ENCODE measurements around the gene BRSK2.

Gene BRSK2

GRCh38 chr11:1373536-1374214 is 16.1 kb upstream of the BRSK2 start:
- in situ Hi-C loops (cut with MboI; ENCODE audit: low sequenced_read_pairs), result no loop called here

GRCh38 chr11:1375161-1375954 is 14.4 kb upstream of the BRSK2 start:
- in situ Hi-C loops (cut with MboI; ENCODE audit: low sequenced_read_pairs), result no loop called here

- in situ Hi-C loops (cut with MboI; ENCODE audit: low sequenced_read_pairs), result no loop called here
Measured at GRCh38 chr11:1375955-1376258, 13.8 kb upstream of the BRSK2 start.

- in situ Hi-C loops (cut with MboI; ENCODE audit: low sequenced_read_pairs), result no loop called here
Measured at GRCh38 chr11:1377231-1377780, 12.4 kb upstream of the BRSK2 start.

- in situ Hi-C loops (cut with MboI; ENCODE audit: low sequenced_read_pairs), result no loop called here
Measured at GRCh38 chr11:1381793-1382425, 7.8 kb upstream of the BRSK2 start.

- in situ Hi-C loops (cut with MboI; ENCODE audit: low sequenced_read_pairs), result no loop called here
Measured at GRCh38 chr11:1382429-1382828, 7.3 kb upstream of the BRSK2 start.

- in situ Hi-C loops (cut with MboI; ENCODE audit: low sequenced_read_pairs), result no loop called here
Measured at GRCh38 chr11:1382831-1383607, 6.7 kb upstream of the BRSK2 start.

GRCh38 chr11:1384199-1384970 is 5.3 kb upstream of the BRSK2 start:
- in situ Hi-C loops (cut with MboI; ENCODE audit: low sequenced_read_pairs), result no loop called here

- in situ Hi-C loops (cut with MboI; ENCODE audit: low sequenced_read_pairs), result no loop called here
Measured at GRCh38 chr11:1387521-1387920, 2.2 kb upstream of the BRSK2 start.

- in situ Hi-C loops (cut with MboI; ENCODE audit: low sequenced_read_pairs), result no loop called here
Measured at GRCh38 chr11:1387961-1388762, 1.6 kb upstream of the BRSK2 start.

GRCh38 chr11:1388763-1389102 is 1.0 kb upstream of the BRSK2 start:
- in situ Hi-C loops (cut with MboI; ENCODE audit: low sequenced_read_pairs), result no loop called here

GRCh38 chr11:1389103-1389931 is 417 bp upstream of the BRSK2 start:
- in situ Hi-C loops (cut with MboI; ENCODE audit: low sequenced_read_pairs), result no loop called here

- in situ Hi-C loops (cut with MboI; ENCODE audit: low sequenced_read_pairs), result no loop called here
Measured at GRCh38 chr11:1390569-1391164, 933 bp downstream of the BRSK2 start.

- in situ Hi-C loops (cut with MboI; ENCODE audit: low sequenced_read_pairs), result no loop called here
Measured at GRCh38 chr11:1391165-1392075, 1.7 kb downstream of the BRSK2 start.

- in situ Hi-C loops (cut with MboI; ENCODE audit: low sequenced_read_pairs), result no loop called here
Measured at GRCh38 chr11:1392111-1392510, 2.4 kb downstream of the BRSK2 start.

GRCh38 chr11:1392561-1392960 is 2.8 kb downstream of the BRSK2 start:
- in situ Hi-C loops (cut with MboI; ENCODE audit: low sequenced_read_pairs), result no loop called here

- in situ Hi-C loops (cut with MboI; ENCODE audit: low sequenced_read_pairs), result no loop called here
Measured at GRCh38 chr11:1393038-1393710, 3.4 kb downstream of the BRSK2 start.

Data from hTERT RPE-1 (cell line).